ENCODE measurements around the gene DUSP1. TPM values are rescaled to one million over a fixed set of nuclear protein-coding genes. Genes with fewer than 3 reads are reported as not detected.
A peak's percentile ranks its signal among the peaks of the same experiment; 100 is the strongest.

The DUSP1 gene
- total and polyA plus RNA-seq, 2 of the 13 experiments (the other 11 are each of a cell fraction or from before 2014, with no cell fraction given), result 27.1 to 55.5 TPM

DNA sequence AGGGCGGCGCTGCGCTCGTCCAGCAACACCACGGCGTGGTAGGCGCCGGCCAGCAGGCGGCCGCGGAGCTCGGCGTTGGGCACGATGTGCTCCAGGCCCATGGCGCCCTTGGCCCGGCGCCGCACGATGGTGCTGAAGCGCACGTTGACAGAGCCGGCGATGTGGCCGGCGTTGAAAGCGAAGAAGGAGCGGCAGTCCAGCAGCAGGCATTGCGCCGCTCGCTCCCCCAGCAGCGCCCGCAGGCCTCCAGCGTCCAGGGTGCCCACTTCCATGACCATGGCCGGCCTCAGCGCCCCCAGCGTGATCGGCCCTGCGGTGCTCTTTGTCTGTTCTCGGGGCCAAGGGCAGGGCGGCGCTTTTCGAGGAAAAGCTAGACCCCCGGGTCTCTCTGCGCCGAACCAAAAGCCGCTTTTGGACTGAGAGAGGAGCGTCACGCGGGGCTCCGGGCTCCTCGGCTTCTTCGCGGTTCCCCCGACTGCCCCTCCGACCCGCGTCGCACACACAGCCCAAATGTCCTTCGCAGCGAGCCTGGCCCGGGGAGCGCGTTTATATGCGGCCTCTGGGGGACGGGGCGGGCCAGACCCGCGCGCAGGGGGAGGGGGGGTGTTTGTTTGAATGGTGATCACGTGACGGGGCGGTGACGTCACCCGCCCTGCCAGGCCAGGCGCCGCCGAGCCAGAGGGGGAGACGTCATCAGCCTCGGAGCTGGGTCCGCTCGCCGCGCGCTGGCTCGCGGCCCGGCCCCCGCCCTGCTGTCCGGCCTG, at the start of gene DUSP1 (continued):
- TF ChIP-seq KDM2A (CRISPR knock-in tag; IDR thresholded peaks at IDR 0.05; ENCODE audit: borderline replicate concordance, low read depth), result peak; percentile 88
- 0 out of 2 replicates have a peak, but pooled peaks have one; percentile 23 for TF ChIP-seq ZNF180 (CRISPR knock-in tag; IDR thresholded peaks at IDR 0.05; ENCODE audit: borderline replicate concordance, low read depth)
- no peak for TF ChIP-seq MIER2 (CRISPR knock-in tag; IDR thresholded peaks at IDR 0.05)
- TF ChIP-seq KLF13 (CRISPR knock-in tag; IDR thresholded peaks at IDR 0.05), result no peak
- TF ChIP-seq ZNF570 (CRISPR knock-in tag; IDR thresholded peaks at IDR 0.05; ENCODE audit: borderline replicate concordance), result no peak
- no peak for TF ChIP-seq SRSF9 (IDR thresholded peaks at IDR 0.05; ENCODE audit: borderline replicate concordance, insufficient read depth, low read depth, low read length, poor library complexity, severe bottlenecking)
- TF ChIP-seq NCOR1 (IDR thresholded peaks at IDR 0.05; ENCODE audit: borderline replicate concordance, low read length), result peak; percentile 25; the same call in 1 of the 2 replicates
- no peak; the same call in 1 of the 2 replicates for TF ChIP-seq ZNF746 (CRISPR knock-in tag; IDR thresholded peaks at IDR 0.05)
- no peak for TF ChIP-seq HCFC1 (IDR thresholded peaks at IDR 0.05; ENCODE audit: low read depth, low read length)
- TF ChIP-seq, protein P1, sequence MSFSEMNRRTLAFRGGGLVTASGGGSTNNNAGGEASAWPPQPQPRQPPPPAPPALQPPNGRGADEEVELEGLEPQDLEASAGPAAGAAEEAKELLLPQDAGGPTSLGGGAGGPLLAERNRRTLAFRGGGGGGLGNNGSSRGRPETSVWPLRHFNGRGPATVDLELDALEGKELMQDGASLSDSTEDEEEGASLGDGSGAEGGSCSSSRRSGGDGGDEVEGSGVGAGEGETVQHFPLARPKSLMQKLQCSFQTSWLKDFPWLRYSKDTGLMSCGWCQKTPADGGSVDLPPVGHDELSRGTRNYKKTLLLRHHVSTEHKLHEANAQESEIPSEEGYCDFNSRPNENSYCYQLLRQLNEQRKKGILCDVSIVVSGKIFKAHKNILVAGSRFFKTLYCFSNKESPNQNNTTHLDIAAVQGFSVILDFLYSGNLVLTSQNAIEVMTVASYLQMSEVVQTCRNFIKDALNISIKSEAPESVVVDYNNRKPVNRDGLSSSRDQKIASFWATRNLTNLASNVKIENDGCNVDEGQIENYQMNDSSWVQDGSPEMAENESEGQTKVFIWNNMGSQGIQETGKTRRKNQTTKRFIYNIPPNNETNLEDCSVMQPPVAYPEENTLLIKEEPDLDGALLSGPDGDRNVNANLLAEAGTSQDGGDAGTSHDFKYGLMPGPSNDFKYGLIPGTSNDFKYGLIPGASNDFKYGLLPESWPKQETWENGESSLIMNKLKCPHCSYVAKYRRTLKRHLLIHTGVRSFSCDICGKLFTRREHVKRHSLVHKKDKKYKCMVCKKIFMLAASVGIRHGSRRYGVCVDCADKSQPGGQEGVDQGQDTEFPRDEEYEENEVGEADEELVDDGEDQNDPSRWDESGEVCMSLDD (CRISPR knock-in tag; IDR thresholded peaks at IDR 0.05; ENCODE audit: borderline replicate concordance), result peak; percentile 45; the same call in 1 of the 2 replicates
- TF ChIP-seq, protein P2, sequence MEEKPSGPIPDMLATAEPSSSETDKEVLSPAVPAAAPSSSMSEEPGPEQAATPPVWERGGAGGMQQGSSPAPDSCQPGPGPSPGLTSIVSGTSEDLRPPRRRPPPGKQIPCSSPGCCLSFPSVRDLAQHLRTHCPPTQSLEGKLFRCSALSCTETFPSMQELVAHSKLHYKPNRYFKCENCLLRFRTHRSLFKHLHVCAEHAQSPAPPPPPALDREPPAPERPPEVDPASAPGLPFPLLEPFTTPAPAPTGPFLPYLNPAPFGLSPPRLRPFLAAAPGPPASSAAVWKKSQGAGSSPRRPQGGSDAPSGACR (CRISPR knock-in tag; IDR thresholded peaks at IDR 0.05), result no peak; the same call in 1 of the 2 replicates
- no peak for TF ChIP-seq ZNF207 (IDR thresholded peaks at IDR 0.05; ENCODE audit: borderline replicate concordance)
- peak; percentile 73 for TF ChIP-seq ELF3 (CRISPR knock-in tag; IDR thresholded peaks at IDR 0.05)
- no peak for TF ChIP-seq ZNF790 (CRISPR knock-in tag; IDR thresholded peaks at IDR 0.05; ENCODE audit: borderline replicate concordance)
- TF ChIP-seq NKX3-1 (CRISPR knock-in tag; IDR thresholded peaks at IDR 0.05), result peak; percentile 40; the same call in 1 of the 2 replicates
- TF ChIP-seq NONO (IDR thresholded peaks at IDR 0.05), result no peak
- TF ChIP-seq NONO (CRISPR knock-in tag; conservative IDR thresholded peaks at IDR 0.05), result peak; percentile 80
- no peak for TF ChIP-seq RFX3 (CRISPR knock-in tag; IDR thresholded peaks at IDR 0.05)
- TF ChIP-seq ZNF678 (CRISPR knock-in tag; IDR thresholded peaks at IDR 0.05), result no peak
- no peak for TF ChIP-seq ZFAT (CRISPR knock-in tag; conservative IDR thresholded peaks at IDR 0.05)
- TF ChIP-seq ADNP (CRISPR knock-in tag; IDR thresholded peaks at IDR 0.05), result no peak
- TF ChIP-seq RARG (CRISPR knock-in tag; IDR thresholded peaks at IDR 0.05; ENCODE audit: low read depth), result no peak
- TF ChIP-seq SP5 (CRISPR knock-in tag; IDR thresholded peaks at IDR 0.05; ENCODE audit: borderline replicate concordance, low read depth), result peak; percentile 67
- peak; percentile 97 for TF ChIP-seq ZNF670 (CRISPR knock-in tag; IDR thresholded peaks at IDR 0.05; ENCODE audit: borderline replicate concordance)
- peak; percentile 76; the same call in 1 of the 2 replicates for TF ChIP-seq ZBTB20 (CRISPR knock-in tag; IDR thresholded peaks at IDR 0.05; ENCODE audit: borderline replicate concordance, low read depth)
- TF ChIP-seq, protein P3, sequence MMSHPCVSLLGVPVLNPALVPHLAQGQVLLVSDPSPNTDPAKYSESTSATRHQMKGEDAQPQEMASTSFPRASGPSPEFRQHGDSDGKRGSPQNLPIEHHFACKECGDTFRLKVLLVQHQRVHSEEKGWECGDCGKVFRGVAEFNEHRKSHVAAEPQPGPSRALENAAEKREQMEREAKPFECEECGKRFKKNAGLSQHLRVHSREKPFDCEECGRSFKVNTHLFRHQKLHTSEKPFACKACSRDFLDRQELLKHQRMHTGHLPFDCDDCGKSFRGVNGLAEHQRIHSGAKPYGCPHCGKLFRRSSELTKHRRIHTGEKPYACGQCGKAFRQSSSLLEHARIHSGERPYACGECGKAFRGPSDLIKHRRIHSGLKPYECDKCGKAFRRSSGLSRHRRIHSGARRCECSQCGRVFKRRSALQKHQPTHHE (CRISPR knock-in tag; IDR thresholded peaks at IDR 0.05; ENCODE audit: borderline replicate concordance), result peak; percentile 65; the same call in 1 of the 2 replicates
- TF ChIP-seq ZSCAN25 (CRISPR knock-in tag; IDR thresholded peaks at IDR 0.05), result 0 out of 2 replicates have a peak, but pooled peaks have one; percentile 9
